Stimulated activated CD8-positive, alpha-beta memory T cell treated with anti-CD3 and anti-CD28 coated beads, Interleukin-15, amount 100 ng/mL, for 24 hours (primary cell): Measurements from ENCODE around the gene CAPN2.

Experiments
- DNase-seq: peaks from one replicate; pipeline ENCODE4 v3.0.0-alpha.2; 2020; ENCODE audit warnings: low read depth

Gene CAPN2

GRCh38 chr1:223702735-223703667 lies 9.3 kb upstream of the CAPN2 start:
- DNase-seq: no peak

GRCh38 chr1:223703668-223704013 lies 8.7 kb upstream of the CAPN2 start:
- DNase-seq: no peak

GRCh38 chr1:223704921-223705878 lies 7.1 kb upstream of the CAPN2 start:
- DNase-seq: no peak

- DNase-seq: no peak
Measured at GRCh38 chr1:223706077-223706973, 6.0 kb upstream of the CAPN2 start.

- DNase-seq: no peak
Measured at GRCh38 chr1:223707256-223708000, 4.9 kb upstream of the CAPN2 start.

GRCh38 chr1:223708001-223708359 lies 4.4 kb upstream of the CAPN2 start:
- DNase-seq: no peak

- DNase-seq: no peak
Measured at GRCh38 chr1:223708651-223709268, 3.6 kb upstream of the CAPN2 start.

- no peak for DNase-seq
Measured at GRCh38 chr1:223709598-223709997, 2.7 kb upstream of the CAPN2 start.

- DNase-seq: no peak
Measured at GRCh38 chr1:223710179-223711133, 1.9 kb upstream of the CAPN2 start.

- DNase-seq: no peak
Measured at GRCh38 chr1:223711173-223711572, 1.2 kb upstream of the CAPN2 start.

GRCh38 chr1:223711747-223712193 lies 569 bp upstream of the CAPN2 start:
- no peak for DNase-seq

- no peak for DNase-seq
Measured at GRCh38 chr1:223712850-223713474, 623 bp downstream of the CAPN2 start.

- DNase-seq: no peak
Measured at GRCh38 chr1:223713546-223714420, 1.4 kb downstream of the CAPN2 start.

GRCh38 chr1:223714421-223714724 lies 2.0 kb downstream of the CAPN2 start:
- DNase-seq: no peak

GRCh38 chr1:223714849-223715603 lies 2.7 kb downstream of the CAPN2 start:
- DNase-seq: no peak

- no peak for DNase-seq
Measured at GRCh38 chr1:223715604-223716172, 3.3 kb downstream of the CAPN2 start.

GRCh38 chr1:223716302-223716862 lies 4.0 kb downstream of the CAPN2 start:
- DNase-seq: no peak
